Left kidney (tissue), 2 donors: ENCODE data around the gene LOXL1. TPM values are rescaled to one million over a fixed set of nuclear protein-coding genes. Genes with fewer than 3 reads are reported as not detected.
"Not testable (repeated sequence)": the region's sequence is repeated elsewhere in the genome, so short reads cannot be mapped to it uniquely, and the experiment has no call there.

Experiments
- DNase-seq: peaks from one replicate; pipeline ENCODE4 v3.0.0-alpha.2; 2013
- polyA plus RNA-seq: library from polyadenylated mRNA; unstranded; fragments of 120-200 nt; gene quantifications from one replicate; pipeline ENCODE4 v1.2.1, GENCODE V29; 2013; ENCODE audit not compliant: insufficient read length

Gene LOXL1
- polyA plus RNA-seq, 1 donor, result 70.4 TPM

GRCh38 chr15:73952171-73952912 lies 26.1 kb downstream of the LOXL1 start:
- DNase-seq, result no peak

- DNase-seq, result no peak
Observed at GRCh38 chr15:73952913-73953750, 26.9 kb downstream of the LOXL1 start.

- DNase-seq, result no peak
Observed at GRCh38 chr15:73954188-73955145, 28.2 kb downstream of the LOXL1 start.

GRCh38 chr15:73955326-73955725 lies 29.1 kb downstream of the LOXL1 start:
- no peak for DNase-seq

DNA sequence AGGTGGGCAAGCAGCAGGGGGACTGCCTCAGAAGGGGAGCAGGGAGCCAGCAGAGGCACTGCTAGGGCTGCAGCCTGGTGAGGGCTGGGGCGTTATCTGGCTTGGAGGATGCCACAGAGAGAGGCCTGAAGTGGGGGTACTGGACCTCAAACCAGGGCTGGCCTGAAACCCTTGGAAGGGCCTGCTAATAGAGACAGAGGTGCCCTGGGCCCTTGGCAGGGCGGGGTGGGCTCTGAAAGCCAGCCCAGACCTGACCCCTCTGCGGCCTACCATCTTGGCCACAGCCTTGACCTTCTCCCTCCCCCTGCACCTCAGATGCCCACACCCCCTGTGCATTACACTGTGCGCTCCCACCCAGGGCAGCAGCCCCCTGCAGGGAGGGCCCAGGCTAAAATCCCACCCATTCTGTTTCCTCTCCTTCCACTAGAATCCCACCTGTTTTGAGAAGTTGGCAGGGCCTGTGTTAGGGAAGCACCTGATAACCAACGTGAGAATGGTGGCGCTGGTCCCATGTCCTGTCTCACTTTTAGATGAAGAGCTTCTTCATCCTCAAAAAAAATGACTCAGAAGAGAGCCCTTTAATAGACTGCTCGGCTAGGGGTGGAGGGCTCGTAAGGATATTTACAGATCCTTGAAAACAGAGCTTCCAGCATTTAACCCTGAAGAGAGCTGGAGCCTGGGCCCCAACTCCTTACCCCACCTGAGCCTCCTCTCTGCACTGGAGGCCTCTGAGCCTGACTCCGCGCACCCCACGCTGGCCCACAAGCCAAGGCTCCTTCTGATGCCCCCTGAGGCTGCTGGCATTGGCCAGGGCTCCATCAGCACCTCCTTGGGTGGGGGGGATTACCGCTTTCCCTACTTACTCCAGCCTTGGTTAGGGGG lies 29.8 kb downstream of the LOXL1 start:
- no peak for DNase-seq

DNA sequence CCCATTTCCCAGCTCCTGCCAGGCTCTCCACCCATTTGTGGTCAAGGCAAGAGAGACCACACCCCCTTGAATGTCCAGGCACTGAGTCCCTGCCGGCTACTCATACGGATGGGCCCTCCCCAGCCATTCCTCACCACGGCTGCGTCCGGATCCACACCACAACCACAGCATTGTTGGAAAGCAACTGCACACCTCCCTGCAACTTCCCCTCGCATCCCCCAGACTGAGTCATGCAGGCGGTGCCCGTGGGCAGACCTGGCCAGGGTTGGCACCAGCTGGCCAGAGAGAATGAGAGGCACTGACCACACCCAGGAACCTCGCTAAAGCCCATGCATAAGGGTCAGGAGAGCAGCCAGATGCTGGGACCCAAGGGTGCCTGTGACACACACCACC lies 30.5 kb downstream of the LOXL1 start:
- DNase-seq, result no peak

DNA sequence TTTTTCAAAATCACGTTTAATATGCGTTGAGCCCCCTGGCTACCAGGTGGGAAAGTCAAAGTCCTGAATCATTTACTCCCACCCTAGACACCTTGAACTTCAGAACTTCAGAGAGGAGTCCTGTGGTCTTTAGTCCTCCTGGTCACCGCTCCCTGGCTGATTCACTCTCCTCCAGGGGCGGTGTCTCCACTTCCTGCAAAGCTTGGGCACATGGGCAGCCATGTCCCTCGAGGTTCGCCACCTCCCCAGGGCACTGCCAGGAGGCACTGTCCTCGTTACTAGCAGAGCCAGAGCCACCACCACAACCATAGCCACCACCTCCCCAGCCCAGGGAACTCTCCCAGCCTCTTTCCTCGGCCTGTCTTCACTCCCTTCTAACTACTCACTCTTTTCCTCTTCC lies 31.0 kb downstream of the LOXL1 start:
- no peak for DNase-seq

DNA sequence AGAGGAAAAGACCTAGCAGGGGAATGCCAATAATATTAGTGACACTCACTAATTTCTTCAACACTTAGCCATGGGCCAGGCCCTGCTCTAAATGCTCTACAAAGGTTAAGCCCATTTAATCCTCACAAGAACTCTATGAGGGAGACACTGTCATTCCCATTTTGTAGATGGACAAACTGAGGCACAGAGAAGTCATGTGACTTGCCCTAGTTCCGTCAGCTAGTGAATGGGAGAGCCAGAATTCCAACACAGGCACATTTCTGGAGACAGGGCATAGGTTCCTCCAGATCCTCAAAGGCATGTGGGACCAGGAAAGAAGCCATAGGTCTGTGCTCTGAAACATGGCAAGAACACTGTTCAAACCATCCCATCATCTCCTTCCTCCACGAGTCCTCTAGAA lies 31.5 kb downstream of the LOXL1 start:
- DNase-seq, result no peak

DNA sequence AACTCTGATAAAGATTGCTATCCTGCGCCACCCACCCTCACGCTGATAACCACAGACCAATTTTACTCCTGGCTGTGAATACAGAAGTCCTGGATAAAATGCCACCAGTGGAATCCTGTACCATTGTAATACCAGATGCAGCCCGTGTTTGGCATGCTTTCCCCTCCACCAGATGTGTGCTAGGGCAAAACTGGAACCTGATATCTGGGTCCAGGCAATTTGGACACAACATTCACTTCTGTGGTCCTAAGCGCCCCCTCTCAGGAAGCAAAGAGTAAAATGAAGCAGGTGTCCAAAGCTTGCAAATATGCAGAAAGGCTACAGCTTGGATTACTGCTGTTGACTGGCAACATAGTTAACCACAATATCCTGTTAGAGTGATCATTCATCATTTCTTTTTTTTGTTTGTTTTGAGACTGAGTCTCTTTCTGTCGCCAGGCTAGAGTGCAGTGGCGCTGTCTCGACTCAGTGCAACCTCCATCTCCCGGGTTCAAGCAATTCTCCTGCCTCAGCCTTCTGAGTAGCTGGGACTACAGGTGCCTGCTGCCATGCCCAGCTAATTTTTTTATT lies 32.8 kb downstream of the LOXL1 start:
- no peak for DNase-seq

GRCh38 chr15:73959801-73960200 lies 33.5 kb downstream of the LOXL1 start:
- no peak for DNase-seq

DNA sequence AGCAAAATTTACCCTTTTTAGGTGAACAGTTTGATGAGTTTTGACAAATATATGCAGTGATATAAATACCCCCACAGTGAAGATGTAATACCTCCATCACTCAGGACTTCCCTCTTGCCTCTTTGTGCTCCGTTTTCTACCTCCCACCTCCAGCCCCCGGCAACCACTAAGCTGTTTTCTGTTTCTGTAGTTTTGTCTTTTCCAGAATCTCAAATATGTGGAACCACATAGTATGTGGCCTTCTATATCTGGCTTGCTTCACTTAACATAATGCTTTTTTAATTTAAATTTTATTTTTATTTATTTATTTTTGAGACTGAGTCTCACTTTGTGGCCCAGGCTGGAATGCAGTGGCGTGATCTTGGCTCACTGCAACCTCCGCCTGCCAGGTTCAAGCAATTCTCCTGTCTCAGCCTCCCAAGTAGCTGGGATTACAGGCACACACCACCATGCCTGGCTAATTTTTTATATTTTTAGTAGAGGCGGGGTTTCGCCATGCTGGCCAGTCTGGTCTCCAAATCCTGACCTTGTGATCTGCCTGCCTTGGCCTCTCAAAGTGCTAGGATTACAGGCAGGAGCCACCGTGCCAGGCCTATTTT lies 34.3 kb downstream of the LOXL1 start:
- DNase-seq, result not testable (repeated sequence)

DNA sequence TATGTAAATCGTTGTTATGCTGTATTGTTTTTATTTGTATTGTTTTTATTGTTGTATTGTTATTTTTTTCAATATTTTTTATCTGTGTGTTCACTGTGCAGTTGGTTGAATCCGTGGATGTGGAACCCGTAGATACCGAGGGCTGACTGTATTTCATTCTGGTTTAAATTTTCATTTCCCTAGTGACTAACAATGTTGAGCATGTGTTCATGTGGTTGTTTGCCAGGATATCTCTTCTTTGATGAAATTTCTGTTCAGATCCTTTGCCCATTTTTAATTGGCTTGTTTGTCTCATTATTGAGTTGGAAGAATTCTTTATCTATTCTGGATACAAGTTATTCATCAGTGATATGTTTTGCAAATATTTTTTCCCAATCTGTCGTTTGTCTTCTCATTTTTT lies 36.2 kb downstream of the LOXL1 start:
- no peak for DNase-seq

- DNase-seq, result peak; percentile 75
Observed at GRCh38 chr15:73964736-73965093, 38.5 kb downstream of the LOXL1 start.

- DNase-seq, result no peak
Observed at GRCh38 chr15:73965094-73965757, 39.0 kb downstream of the LOXL1 start.

GRCh38 chr15:73965758-73966113 lies 39.5 kb downstream of the LOXL1 start:
- DNase-seq, result no peak

GRCh38 chr15:73968461-73968860 lies 42.2 kb downstream of the LOXL1 start:
- DNase-seq, result no peak

GRCh38 chr15:73969151-73969759 lies 43.0 kb downstream of the LOXL1 start:
- DNase-seq, result no peak

- DNase-seq, result peak; percentile 92
Observed at GRCh38 chr15:73972984-73973682, 46.9 kb downstream of the LOXL1 start.

- DNase-seq, result not testable (repeated sequence)
Observed at GRCh38 chr15:73973683-73974200, 47.5 kb downstream of the LOXL1 start.
